Gastroesophageal sphincter (tissue), 3 donors: Measurements from ENCODE around the gene TAS1R3.
A peak's percentile ranks its signal among the peaks of the same experiment; 100 is the strongest.

Source experiments
- CTCF ChIP-seq, 4 experiments: fragments of 200-600 bp in 2 of 4; fragments of 450-650 bp in 2 of 4; sonication (generic) in 1 of 4; IDR thresholded peaks; one replicate each; pipeline ENCODE4 v1.5.1; 2017 to 2019; ENCODE audit warnings: antibody characterized with exemption in 4 of 4, mild to moderate bottlenecking in 2 of 4, moderate library complexity in 2 of 4
- EP300 ChIP-seq: sonication (generic); formaldehyde crosslinking; IDR thresholded peaks from one replicate; pipeline ENCODE4 v1.6.1; 2017; ENCODE audit warnings: antibody characterized with exemption, mild to moderate bottlenecking
- POLR2A ChIP-seq, 2 donors: fragments of 450-650 bp; IDR thresholded peaks; one replicate each; pipeline ENCODE4 v1.6.1; 2017; ENCODE audit warnings: antibody characterized with exemption in 2 of 2, mild to moderate bottlenecking in 2 of 2, moderate library complexity in 1 of 2
- POLR2AphosphoS5 ChIP-seq: sonication (generic); formaldehyde crosslinking; IDR thresholded peaks from one replicate; pipeline ENCODE4 v1.6.1; 2017; ENCODE audit warnings: antibody characterized with exemption

GRCh38 chr1:1307261-1307922, 23.7 kb upstream of the TAS1R3 start:
- TF ChIP-seq POLR2A (IDR thresholded peaks at IDR 0.05) (peak; percentile 43 to 52), CTCF (IDR thresholded peaks at IDR 0.05) (no peak), EP300 (no peak), POLR2AphosphoS5 (no peak)
